H1 (cell line): ENCODE data around the gene FLCN. TPM values are rescaled to one million over a fixed set of nuclear protein-coding genes. Genes with fewer than 3 reads are reported as not detected.

Experiments
- CTCF ChIA-PET: fragments of 300-600 bp; sonication (Branson Sonifier 250); formaldehyde crosslinking; loops from one replicate; lab custom pipeline; 2021; ENCODE audit not compliant: partially characterized antibody; lab: Charles Lee
- POLR2A ChIA-PET: fragments of 300-600 bp; sonication (Branson Sonifier 250); formaldehyde crosslinking; loops from one replicate; lab custom pipeline; 2021; ENCODE audit warnings: inconsistent platforms; ENCODE audit not compliant: partially characterized antibody; lab: Charles Lee
- DNase-seq, 2 experiments: peaks; one replicate each; pipeline versions ENCODE4 v3.0.0 to v3.0.0-alpha.2; 2010 to 2022; ENCODE audit warnings: low spot score in 2 of 2, low read depth in 1 of 2, mixed read lengths in 1 of 2
- FAIRE-seq: peaks from 2 replicates; lab custom pipeline; 2011; peaks lifted over from hg19 to GRCh38; lab: Jason Lieb, UNC
- H2AFZ ChIP-seq: 2 replicates; pipeline ENCODE4 v1.8.1; 2012; ENCODE audit warnings: low read length, inconsistent platforms
- H2AK5ac ChIP-seq: 2 replicates; pipeline ENCODE4 v1.6.1; 2013; ENCODE audit warnings: low read depth, low read length
- H2BK120ac ChIP-seq: replicated peaks from 2 replicates; pipeline ENCODE3; 2013; ENCODE audit warnings: low read depth, low read length, inconsistent platforms
- H2BK12ac ChIP-seq: 2 replicates; pipeline ENCODE4 v1.6.1; 2013; ENCODE audit warnings: low read depth, low read length
- H2BK15ac ChIP-seq: 2 replicates; pipeline ENCODE4 v1.6.1; 2013; ENCODE audit warnings: low read length
- H2BK20ac ChIP-seq: 2 replicates; pipeline ENCODE4 v1.6.1; 2013; ENCODE audit warnings: low read length
- H2BK5ac ChIP-seq: 2 replicates; pipeline ENCODE4 v1.6.1; 2013; ENCODE audit warnings: low read depth, low read length
- H3K14ac ChIP-seq: 2 replicates; pipeline ENCODE4 v1.6.1; 2013; ENCODE audit warnings: inconsistent platforms; ENCODE audit not compliant: insufficient read length
- H3K18ac ChIP-seq: 2 replicates; pipeline ENCODE4 v1.6.1; 2013; ENCODE audit warnings: low read length; ENCODE audit errors: extremely low read depth
- H3K23ac ChIP-seq: 2 replicates; pipeline ENCODE4 v1.6.1; 2013; ENCODE audit warnings: inconsistent platforms; ENCODE audit not compliant: insufficient read length
- H3K23me2 ChIP-seq: 2 replicates; pipeline ENCODE4 v1.6.1; 2013; ENCODE audit warnings: low read depth, low read length
- H3K27ac ChIP-seq: 2 replicates; pipeline ENCODE4 v1.6.1; 2011; ENCODE audit warnings: low read depth, low read length, inconsistent platforms
- H3K27me3 ChIP-seq, 4 experiments: replicated peaks in 1 of 4; 1 replicate in 1 of 4; 2 replicates in 3 of 4; pipeline versions ENCODE4 v1.6.1 to v1.8.1; 2011 to 2013; ENCODE audit warnings: low read length in 3 of 4, mild to moderate bottlenecking in 3 of 4, inconsistent platforms in 2 of 4, mixed read lengths in 2 of 4, moderate library complexity in 1 of 4; ENCODE audit not compliant: control insufficient read depth in 3 of 4, insufficient read depth in 3 of 4; ENCODE audit errors: extremely low read depth in 1 of 4
- H3K36me3 ChIP-seq, 4 experiments: 2 replicates each; pipeline versions ENCODE4 v1.6.1 to v1.8.1; 2011 to 2013; ENCODE audit warnings: mild to moderate bottlenecking in 4 of 4, low read length in 3 of 4, moderate library complexity in 2 of 4, control low read depth in 1 of 4, inconsistent platforms in 1 of 4; ENCODE audit not compliant: insufficient read depth in 4 of 4, control insufficient read depth in 2 of 4
- H3K4ac ChIP-seq: replicated peaks from 2 replicates; pipeline ENCODE3; 2013; ENCODE audit warnings: low read length, low read depth, mixed read lengths, inconsistent platforms; ENCODE audit not compliant: insufficient read length
- H3K4me1 ChIP-seq, 4 experiments: replicated peaks in 1 of 4; 1 replicate in 1 of 4; 2 replicates in 3 of 4; pipeline versions ENCODE4 v1.6.1 to v1.8.1; 2011 to 2013; ENCODE audit warnings: low read length in 3 of 4, inconsistent platforms in 2 of 4, mixed read lengths in 1 of 4; ENCODE audit not compliant: insufficient read depth in 4 of 4, control insufficient read depth in 3 of 4
- H3K4me2 ChIP-seq, 2 experiments: 2 replicates each; pipeline versions ENCODE4 v1.6.1 to v1.8.1; 2011 to 2013; ENCODE audit warnings: low read depth in 2 of 2, low read length in 2 of 2, control low read depth in 1 of 2, inconsistent platforms in 1 of 2, mild to moderate bottlenecking in 1 of 2; ENCODE audit not compliant: insufficient read depth in 1 of 2
- H3K4me3 ChIP-seq, 4 experiments: fragments of 200-600, 300-600 bp in 1 of 4; sonication (generic), shearing (Covaris generic), sonication (Bioruptor Twin) in 1 of 4; 2 replicates each; pipeline versions ENCODE4 v1.5.1 to v1.8.1; 2011 to 2016; ENCODE audit warnings: low read length in 4 of 4, low read depth in 3 of 4, control low read depth in 2 of 4, inconsistent platforms in 2 of 4, mild to moderate bottlenecking in 2 of 4, mixed read lengths in 1 of 4, moderate library complexity in 1 of 4; ENCODE audit not compliant: insufficient read depth in 2 of 4; ENCODE audit errors: extremely low read depth in 1 of 4
- H3K56ac ChIP-seq: replicated peaks from 2 replicates; pipeline ENCODE3; 2013; ENCODE audit warnings: low read depth, mild to moderate bottlenecking, mixed read lengths, low read length, inconsistent platforms; ENCODE audit not compliant: insufficient read length
- H3K79me1 ChIP-seq: 2 replicates; pipeline ENCODE4 v1.6.1; 2013; ENCODE audit warnings: low read depth, low read length, control low read depth
- H3K79me2 ChIP-seq, 2 experiments: 2 replicates each; pipeline versions ENCODE4 v1.6.1 to v1.8.1; 2012 to 2013; ENCODE audit warnings: low read length in 2 of 2, mild to moderate bottlenecking in 2 of 2, inconsistent platforms in 1 of 2; ENCODE audit not compliant: insufficient read depth in 2 of 2, control insufficient read depth in 1 of 2
- H3K9ac ChIP-seq, 4 experiments: replicated peaks in 1 of 4; 1 replicate in 1 of 4; 2 replicates in 3 of 4; pipeline versions ENCODE4 v1.6.1 to v1.8.1; 2011 to 2013; ENCODE audit warnings: low read depth in 3 of 4, low read length in 3 of 4, control low read depth in 2 of 4, mild to moderate bottlenecking in 2 of 4, moderate library complexity in 2 of 4, inconsistent platforms in 1 of 4; ENCODE audit errors: extremely low read depth in 1 of 4
- H3K9me3 ChIP-seq, 2 experiments: 2 replicates each; pipeline versions ENCODE4 v1.6.1 to v1.8.1; 2012 to 2013; ENCODE audit warnings: mild to moderate bottlenecking in 2 of 2, moderate library complexity in 2 of 2, control low read depth in 1 of 2, inconsistent platforms in 1 of 2, low read depth in 1 of 2, low read length in 1 of 2, mixed read lengths in 1 of 2; ENCODE audit not compliant: insufficient read depth in 2 of 2
- H4K20me1 ChIP-seq, 2 experiments: replicated peaks in 1 of 2; 2 replicates each; pipeline versions ENCODE3 to v1.8.1; 2011 to 2013; ENCODE audit warnings: inconsistent platforms in 2 of 2, low read length in 2 of 2, mild to moderate bottlenecking in 1 of 2; ENCODE audit not compliant: insufficient read depth in 2 of 2, control insufficient read depth in 1 of 2
- H4K5ac ChIP-seq: 2 replicates; pipeline ENCODE4 v1.6.1; 2013; ENCODE audit warnings: low read length, low read depth, mixed read lengths, inconsistent platforms; ENCODE audit not compliant: insufficient read length
- H4K8ac ChIP-seq: 2 replicates; pipeline ENCODE4 v1.8.0; 2013; ENCODE audit warnings: mild to moderate bottlenecking, moderate library complexity, low read length, inconsistent platforms; ENCODE audit not compliant: insufficient read depth; ENCODE audit errors: extremely low read depth
- H4K91ac ChIP-seq: replicated peaks from 2 replicates; pipeline ENCODE3; 2013; ENCODE audit warnings: low read length, mixed read lengths, inconsistent platforms; ENCODE audit not compliant: insufficient read length
- BCL11A ChIP-seq, 2 experiments: IDR thresholded peaks; one replicate each; pipeline ENCODE4 v1.6.1; 2011; ENCODE audit warnings: low read depth in 2 of 2, low read length in 2 of 2, mild to moderate bottlenecking in 2 of 2
- EP300 ChIP-seq, 2 experiments: IDR thresholded peaks; 1 replicate in 1 of 2; 2 replicates in 1 of 2; pipeline ENCODE4 v1.6.1; 2011 to 2012; ENCODE audit warnings: low read depth in 2 of 2, low read length in 2 of 2, mild to moderate bottlenecking in 2 of 2, borderline replicate concordance in 1 of 2, inconsistent platforms in 1 of 2, moderate library complexity in 1 of 2
- EZH2 ChIP-seq: fragments of 200-600 bp; sonication (generic); IDR thresholded peaks from 2 replicates; pipeline ENCODE4 v1.7.1; 2012; ENCODE audit warnings: low read depth, mild to moderate bottlenecking, moderate library complexity, low read length, inconsistent platforms; ENCODE audit not compliant: severe bottlenecking
- FOSL1 ChIP-seq: IDR thresholded peaks from 2 replicates; pipeline ENCODE4 v1.6.1; 2011; ENCODE audit warnings: mild to moderate bottlenecking, low read depth, low read length, moderate library complexity; ENCODE audit not compliant: insufficient read depth
- GTF2F1 ChIP-seq: IDR thresholded peaks from 2 replicates; pipeline ENCODE4 v1.6.1; 2012; ENCODE audit warnings: low read depth, low read length, improper control_type of control experiment, borderline replicate concordance
- MAFK ChIP-seq: IDR thresholded peaks from 2 replicates; pipeline ENCODE4 v1.6.1; 2012; ENCODE audit warnings: low read depth, mild to moderate bottlenecking, improper control_type of control experiment, low read length
- POLR2AphosphoS5 ChIP-seq: IDR thresholded peaks from 2 replicates; pipeline ENCODE4 v1.6.1; 2011; ENCODE audit warnings: low read depth, low read length
- RAD21 ChIP-seq, 2 experiments: IDR thresholded peaks in 1 of 2; conservative IDR thresholded peaks in 1 of 2; 2 replicates each; pipeline ENCODE4 v1.6.1; 2011; ENCODE audit warnings: low read depth in 2 of 2, low read length in 2 of 2, improper control_type of control experiment in 1 of 2, inconsistent platforms in 1 of 2, mild to moderate bottlenecking in 1 of 2, moderate library complexity in 1 of 2
- RBBP5 ChIP-seq: IDR thresholded peaks from 2 replicates; pipeline ENCODE4 v1.7.1; 2012; ENCODE audit warnings: low read depth, mild to moderate bottlenecking, inconsistent platforms, low read length, moderate library complexity, borderline replicate concordance
- SAP30 ChIP-seq: fragments of 300-600 bp; sonication (generic); IDR thresholded peaks from 2 replicates; pipeline ENCODE4 v1.7.1; 2012; ENCODE audit warnings: low read length, moderate library complexity, mild to moderate bottlenecking, inconsistent platforms; ENCODE audit not compliant: insufficient read depth, insufficient replicate concordance
- SIRT6 ChIP-seq: IDR thresholded peaks from one replicate; pipeline ENCODE4 v1.7.1; 2012; ENCODE audit warnings: low read length, inconsistent platforms
- SP1 ChIP-seq: IDR thresholded peaks from 2 replicates; pipeline ENCODE4 v1.6.1; 2011; ENCODE audit warnings: low read depth, low read length
- SP4 ChIP-seq: IDR thresholded peaks from 2 replicates; pipeline ENCODE4 v1.6.1; 2012; ENCODE audit warnings: low read length, inconsistent platforms
- WGBS, 2 experiments: shearing (Covaris generic) in 1 of 2; methylation state at CpG; one replicate each; pipeline versions ENCODE4 v1.1.6 to v1.1.7; 2013 to 2015; ENCODE audit warnings: low lambda C conversion rate in 2 of 2, mixed read lengths in 2 of 2, inconsistent platforms in 1 of 2, low coverage in 1 of 2, missing lambda C conversion rate in 1 of 2; ENCODE audit not compliant: insufficient replicate concordance in 2 of 2, insufficient coverage in 1 of 2, insufficient read length in 1 of 2; ENCODE audit errors: extremely low coverage in 1 of 2, missing lambda C conversion rate in 1 of 2; 5-methylcytosine and 5-hydroxymethylcytosine counted together
- polyA plus RNA-seq, 7 experiments: library from polyadenylated mRNA; depleted of rRNA in 3 of 7; stranded (reverse) in 5 of 7; unstranded in 2 of 7; fragments of >200 nt in 5 of 7; fragments of 200-250 nt in 2 of 7; gene quantifications; 1 replicate in 5 of 7; 2 replicates in 1 of 7; 4 replicates in 1 of 7; pipeline versions ENCODE4 v1.2.1 to v1.2.3, GENCODE V29; 2011 to 2013; ENCODE audit warnings: missing spikeins in 2 of 7, mixed read lengths in 2 of 7
- total RNA-seq: library from RNA; stranded (reverse); fragmentation: NEBNext Ultra II Directional; extraction: Animal tissue kit (Norgen Biotek cat#: 25700); gene quantifications from 2 replicates; pipeline ENCODE4 v1.2.1, GENCODE V29; 2021

The FLCN gene
- total and polyA plus RNA-seq, 2 of the 8 experiments (the other 6 are each of a cell fraction or from before 2014, with no cell fraction given): 15.6 to 34.6 TPM

- Histone ChIP-seq H2BK15ac (no peak overlapping the region), H3K36me3 (peaks cover 19 to 72% (median 44%) of the 10 kb centered on the region in 4 experiments), H3K23ac (no peak overlapping the region), H2AFZ (no peak overlapping the region), H2BK20ac (no peak overlapping the region), H2BK5ac (no peak overlapping the region), H2AK5ac (no peak overlapping the region), H4K5ac (no peak overlapping the region), H3K27me3 (no peaks in the 10 kb centered on the region), H3K79me2 (no peaks in the 10 kb centered on the region), H3K9me3 (no peaks in the 10 kb centered on the region), H3K4me3 (no peak overlapping the region), H3K23me2 (no peaks in the 10 kb centered on the region), H3K56ac (no peak overlapping the region), H3K18ac (no peak overlapping the region), H3K9ac (no peak overlapping the region), H3K4me1 (no peaks in the 10 kb centered on the region), H4K91ac (no peak overlapping the region), H2BK120ac (no peak overlapping the region), H3K14ac (no peak overlapping the region), H3K27ac (no peak overlapping the region), H3K4ac (no peak overlapping the region), H3K79me1 (no peaks in the 10 kb centered on the region), H2BK12ac (no peak overlapping the region), H3K4me2 (no peak overlapping the region), H4K20me1 (peaks cover 0 to 3% of the 10 kb centered on the region in 2 experiments), H4K8ac (no peak overlapping the region)
- ChIA-PET CTCF (interaction anchor here (0.6 to 1.2 kb wide), 2 partner anchors 11 to 369 kb away, joined by 3 to 4 read pairs; no protein-coding TSS in a partner anchor), POLR2A (interaction anchor here (1.2 kb wide), 1 partner anchor 20 kb away, joined by 3 read pairs; no protein-coding TSS in a partner anchor)
- WGBS, 2 experiments: 74% methylated on average over 2 of the region's 2 CpGs; no CpG with 5 or more reads in 1 of the 2 experiments
- no peak for FAIRE-seq
- DNase-seq: no peak
- TF ChIP-seq SP1: no peak
- no peak for TF ChIP-seq MAFK
- no peak for TF ChIP-seq POLR2AphosphoS5
- TF ChIP-seq SIRT6: no peak
- TF ChIP-seq RBBP5: no peak
- no peak for TF ChIP-seq EP300 (IDR thresholded peaks at IDR 0.05; ENCODE audit: borderline replicate concordance in 1 of 2, low read depth in 2 of 2, low read length in 2 of 2)
- TF ChIP-seq GTF2F1: no peak
- TF ChIP-seq RAD21 (IDR thresholded peaks at IDR 0.05 in 1 of 2, conservative IDR thresholded peaks at IDR 0.05 in 1 of 2; ENCODE audit: low read depth in 2 of 2, low read length in 2 of 2): no peak
- no peak for TF ChIP-seq EZH2
- TF ChIP-seq BCL11A (IDR thresholded peaks at IDR 0.05; ENCODE audit: low read depth in 2 of 2, low read length in 2 of 2): no peak
- no peak for TF ChIP-seq SAP30
- no peak for TF ChIP-seq FOSL1
- TF ChIP-seq SP4: no peak
Measured at GRCh38 chr17:17264430-17264829, 27.5 kb upstream of the FLCN start.
